GM18526 (cell line): ENCODE measurements around the gene ANKRD28.

Experiments
- POLR2A ChIP-seq: IDR thresholded peaks from 3 replicates; pipeline ENCODE4 v1.6.1; 2011; ENCODE audit not compliant: insufficient read length; ENCODE audit errors: extremely low read depth

The ANKRD28 gene

GRCh38 chr3:15755780-15756179 is 42.0 kb downstream of the ANKRD28 start:
- TF ChIP-seq POLR2A, result no peak

- TF ChIP-seq POLR2A, result no peak
Measured at GRCh38 chr3:15755181-15755580, 42.6 kb downstream of the ANKRD28 start.

DNA sequence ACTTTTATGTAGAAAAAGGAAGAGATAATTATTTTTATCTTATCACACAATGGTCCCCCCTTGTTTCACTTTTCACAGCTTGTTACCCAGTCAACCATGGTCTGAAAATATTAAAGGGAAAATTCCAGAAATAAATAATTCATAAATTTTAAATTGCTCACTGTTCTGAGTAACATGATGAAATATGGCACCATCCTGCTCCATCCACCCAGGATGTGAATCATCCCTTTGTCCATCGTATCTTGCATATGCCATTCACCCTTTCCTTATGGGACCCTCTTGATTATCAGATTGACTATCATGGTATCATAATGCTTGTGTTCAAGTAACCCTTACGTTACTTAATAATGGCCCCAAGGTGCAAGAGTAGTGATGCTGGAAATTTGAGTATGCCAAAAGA is 43.7 kb downstream of the ANKRD28 start:
- TF ChIP-seq POLR2A, result no peak

- TF ChIP-seq POLR2A, result no peak
Measured at GRCh38 chr3:15753056-15753710, 44.6 kb downstream of the ANKRD28 start.

GRCh38 chr3:15750879-15751278 is 46.9 kb downstream of the ANKRD28 start:
- no peak for TF ChIP-seq POLR2A

- no peak for TF ChIP-seq POLR2A
Measured at GRCh38 chr3:15750143-15750542, 47.6 kb downstream of the ANKRD28 start.

DNA sequence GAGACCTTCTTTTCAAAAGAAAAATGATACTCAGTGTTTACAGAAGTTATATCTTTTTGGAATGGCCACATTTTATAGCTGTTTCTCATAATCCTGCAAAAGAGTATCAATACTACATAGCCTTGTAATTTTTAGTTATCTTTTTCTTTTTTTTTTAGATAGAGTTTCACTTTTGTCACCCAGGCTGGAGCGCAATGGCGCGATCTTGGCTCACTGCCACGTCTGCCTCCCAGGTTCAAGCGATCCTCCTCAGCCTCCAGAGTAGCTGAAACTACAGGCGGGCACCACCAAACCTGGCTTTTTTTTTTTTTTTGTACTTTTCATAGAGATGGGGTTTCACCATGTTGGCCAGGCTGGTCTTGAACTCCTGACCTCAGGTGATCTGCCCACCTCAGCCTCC is 53.6 kb downstream of the ANKRD28 start:
- no peak for TF ChIP-seq POLR2A

DNA sequence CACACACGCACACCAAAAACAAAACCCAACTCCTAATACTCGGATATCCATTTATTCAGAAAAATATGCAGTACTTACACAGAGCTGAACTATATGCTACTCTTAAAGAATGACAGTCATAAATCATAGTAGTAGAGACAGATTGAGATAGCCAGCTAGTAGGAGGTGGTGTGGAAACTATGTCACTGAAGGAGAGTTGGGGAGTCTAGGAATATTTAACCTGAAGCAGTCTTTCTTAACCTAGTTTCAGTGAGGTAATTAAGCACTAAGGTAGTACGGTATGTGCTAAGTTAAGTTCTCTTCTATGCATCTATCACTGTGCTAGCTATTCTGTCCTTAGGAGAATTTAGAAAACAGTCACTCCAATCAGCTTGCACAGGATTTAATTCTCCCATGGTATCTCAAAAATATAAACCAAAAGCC is 54.2 kb downstream of the ANKRD28 start:
- no peak for TF ChIP-seq POLR2A

DNA sequence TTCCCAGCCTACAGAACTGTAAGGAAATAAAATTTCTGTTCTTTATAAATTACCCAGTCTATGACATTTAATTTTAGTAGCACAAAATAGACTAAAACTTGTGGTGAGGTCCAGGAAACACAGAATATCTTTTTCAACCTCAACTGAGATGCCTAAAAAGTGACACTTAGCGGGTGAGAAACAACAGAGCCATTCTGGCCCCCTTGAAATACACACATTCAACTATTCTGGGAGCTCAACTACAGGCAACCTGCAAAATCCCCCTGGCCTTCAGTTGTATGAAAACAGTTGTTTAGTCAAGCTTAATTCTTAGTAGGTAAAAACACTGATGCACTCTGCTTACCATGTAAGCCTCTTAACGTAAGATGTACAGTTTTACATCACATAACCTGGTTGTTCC is 66.8 kb downstream of the ANKRD28 start:
- TF ChIP-seq POLR2A, result no peak

GRCh38 chr3:15728766-15729165 is 69.0 kb downstream of the ANKRD28 start:
- TF ChIP-seq POLR2A, result no peak

- TF ChIP-seq POLR2A, result no peak
Measured at GRCh38 chr3:15726881-15727280, 70.9 kb downstream of the ANKRD28 start.

DNA sequence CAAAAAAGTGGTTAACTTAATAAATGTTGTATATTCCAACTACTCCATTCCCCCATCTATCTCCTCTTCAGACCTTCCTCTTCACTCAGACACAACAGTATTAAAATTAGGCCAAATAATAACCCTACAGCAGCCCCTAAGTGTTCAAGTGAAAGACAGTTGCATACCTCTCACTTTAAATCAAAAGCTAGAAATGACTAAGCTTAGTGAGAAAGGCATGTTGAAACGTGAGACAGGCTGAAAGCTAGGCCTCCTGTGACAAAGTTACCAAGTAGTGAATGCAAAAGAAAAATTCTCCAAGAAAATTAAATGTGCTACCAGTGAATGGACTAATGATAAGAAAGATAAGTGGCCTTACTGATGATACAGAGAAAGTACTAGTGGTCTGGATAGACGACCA is 71.7 kb downstream of the ANKRD28 start:
- no peak for TF ChIP-seq POLR2A

DNA sequence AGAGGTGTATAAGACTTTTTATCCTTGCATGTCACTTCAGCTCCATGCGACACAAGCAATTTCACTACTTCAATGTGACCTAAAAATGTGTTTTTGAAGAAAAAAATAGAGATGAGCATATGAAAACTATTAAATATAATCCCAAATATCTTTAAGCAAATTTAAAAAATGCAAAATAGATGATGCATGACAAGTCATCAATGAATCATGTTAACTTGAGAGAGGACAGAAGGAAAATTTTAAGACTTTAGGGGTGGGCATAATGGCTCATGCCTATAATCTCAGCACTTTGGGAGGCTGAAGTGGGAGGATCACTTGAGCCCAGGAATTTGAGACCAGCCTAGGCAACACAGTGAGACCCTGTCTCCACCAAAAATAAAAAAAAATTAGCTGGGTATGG is 73.3 kb downstream of the ANKRD28 start:
- no peak for TF ChIP-seq POLR2A

DNA sequence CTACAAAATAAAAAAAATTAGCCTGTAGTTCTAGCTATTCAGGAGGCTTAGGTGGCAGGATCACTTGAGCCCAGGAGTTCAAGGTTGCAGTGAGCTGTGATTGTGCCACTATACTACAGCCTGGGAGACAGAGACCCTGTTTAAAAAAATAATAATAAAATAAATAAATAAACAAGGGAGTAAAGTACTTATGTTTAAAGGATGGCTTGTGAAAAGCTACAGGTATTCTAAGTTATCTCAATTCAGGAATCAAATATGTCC is 74.2 kb downstream of the ANKRD28 start:
- TF ChIP-seq POLR2A, result no peak

DNA sequence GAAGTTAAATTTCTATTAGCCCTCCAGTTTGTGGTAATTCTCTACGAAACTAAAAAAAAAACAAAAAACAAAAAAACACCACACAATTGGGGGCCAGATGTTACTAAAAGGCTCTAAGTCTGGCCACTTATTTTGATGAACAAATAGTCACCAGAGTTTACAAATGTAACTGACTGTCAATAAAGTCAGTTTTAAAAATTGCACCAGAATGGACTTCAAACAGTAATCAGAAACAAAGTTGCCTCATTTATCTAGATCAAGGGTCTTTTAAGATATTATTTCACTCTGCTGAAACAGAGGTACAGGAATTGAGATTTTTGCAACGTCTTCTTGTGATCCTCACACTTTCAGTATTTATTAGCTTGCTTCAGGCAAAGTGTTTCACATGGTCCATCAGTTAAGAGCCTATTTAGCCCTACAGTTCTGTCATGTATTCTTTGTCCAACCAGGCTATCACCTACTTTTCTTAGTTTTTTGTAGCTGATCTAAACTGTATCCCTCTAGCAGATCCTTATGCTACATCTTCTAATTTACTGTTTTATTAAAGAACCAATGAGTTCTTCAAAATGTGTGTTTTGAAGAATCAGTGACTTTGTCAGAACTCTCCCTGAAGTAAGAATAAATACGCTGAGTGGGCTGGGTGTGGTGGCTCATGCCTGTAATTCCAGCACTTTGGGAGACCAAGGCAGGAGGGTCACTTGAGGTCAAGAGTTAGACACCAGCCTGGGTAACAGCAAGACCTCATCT is 74.7 kb downstream of the ANKRD28 start:
- no peak for TF ChIP-seq POLR2A

GRCh38 chr3:15716178-15716577 is 81.6 kb downstream of the ANKRD28 start:
- no peak for TF ChIP-seq POLR2A

DNA sequence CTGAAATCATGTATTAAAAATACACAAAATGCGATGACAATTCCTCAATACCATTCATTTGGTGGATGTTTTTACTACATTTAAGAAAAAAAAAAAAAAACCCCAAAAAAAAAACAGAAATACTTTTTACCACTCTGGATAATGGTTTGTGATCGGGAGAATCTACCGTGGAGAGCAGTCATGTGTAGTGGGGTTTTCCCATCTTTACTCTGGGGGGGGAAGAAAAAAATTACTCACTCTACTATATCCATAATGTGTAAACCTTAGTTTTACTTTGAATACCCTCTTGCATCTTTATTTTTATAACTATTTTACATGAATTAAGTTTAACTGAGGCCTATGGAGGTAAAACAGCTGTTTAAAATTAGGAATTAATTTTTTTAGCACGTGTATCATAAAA is 83.3 kb downstream of the ANKRD28 start:
- no peak for TF ChIP-seq POLR2A
